Esophagus muscularis mucosa (tissue), 4 donors: ENCODE measurements around the gene PSTPIP2. TPM values are rescaled to one million over a fixed set of nuclear protein-coding genes. Genes with fewer than 3 reads are reported as not detected.

Experiments
- DNase-seq: peaks from one replicate; pipeline ENCODE4 v3.0.0-alpha.2; 2017; ENCODE audit errors: extremely low spot score
- H3K27ac ChIP-seq, 4 donors: fragments of 200-600 bp; sonication (generic); replicated peaks in 1 of 4; 1 replicate in 3 of 4; 2 replicates in 1 of 4; pipeline ENCODE4 v1.5.1; 2016 to 2019; ENCODE audit warnings: mild to moderate bottlenecking in 1 of 4
- H3K27me3 ChIP-seq, 4 donors: fragments of 200-600 bp; sonication (generic); one replicate each; pipeline versions ENCODE4 v1.5.1 to v1.6.0; 2016 to 2019
- H3K36me3 ChIP-seq, 4 donors: fragments of 200-600 bp; sonication (generic); one replicate each; pipeline ENCODE4 v1.5.1; 2016 to 2019
- H3K4me1 ChIP-seq, 4 donors: fragments of 200-600 bp; sonication (generic); one replicate each; pipeline ENCODE4 v1.5.1; 2016 to 2019
- H3K4me3 ChIP-seq, 4 donors: fragments of 200-600 bp; sonication (generic); 1 replicate in 2 of 4; 2 replicates in 2 of 4; pipeline ENCODE4 v1.5.1; 2016 to 2019; ENCODE audit warnings: mild to moderate bottlenecking in 4 of 4, moderate library complexity in 1 of 4
- H3K9me3 ChIP-seq, 4 donors: fragments of 200-600 bp; sonication (generic); 1 replicate in 3 of 4; 2 replicates in 1 of 4; pipeline ENCODE4 v1.5.1; 2016 to 2019
- EP300 ChIP-seq: sonication (generic); formaldehyde crosslinking; IDR thresholded peaks from one replicate; pipeline ENCODE4 v1.6.1; 2017; ENCODE audit warnings: antibody characterized with exemption
- POLR2A ChIP-seq: fragments of 450-650 bp; IDR thresholded peaks from one replicate; pipeline ENCODE4 v1.6.1; 2017; ENCODE audit warnings: antibody characterized with exemption, moderate library complexity, mild to moderate bottlenecking, low read depth
- POLR2AphosphoS5 ChIP-seq, 2 donors: sonication (generic); formaldehyde crosslinking; IDR thresholded peaks; one replicate each; pipeline ENCODE4 v1.6.1; 2017; ENCODE audit warnings: antibody characterized with exemption in 2 of 2
- WGBS: methylation state at CpG from one replicate; pipeline ENCODE4 v1.1.5; 2018; 5-methylcytosine and 5-hydroxymethylcytosine counted together
- intact Hi-C: fragments of 100-400 bp; cut with DNase I; formaldehyde crosslinking; loops from one replicate; pipeline ENCODE4 v1.15.1; 2023
- total RNA-seq, 4 donors: library from RNA; depleted of rRNA; stranded (reverse); fragments of >200 nt; gene quantifications; one replicate each; pipeline versions ENCODE4 v1.1.0 to v1.2.1, GENCODE V29; 2016
- TF ChIP-seq, protein P1 (sequence below), 3 experiments: fragments of 200-600 bp in 2 of 3; fragments of 450-650 bp in 1 of 3; sonication (generic) in 2 of 3; IDR thresholded peaks; one replicate each; pipeline ENCODE4 v1.5.1; 2017 to 2019; ENCODE audit warnings: antibody characterized with exemption in 3 of 3, mild to moderate bottlenecking in 2 of 3, moderate library complexity in 1 of 3

PSTPIP2 gene
- total RNA-seq, 4 donors from 2014 or later = 5.6 to 10.8 (median 7.3) TPM

- 41% methylated on average over 3 of the region's 3 CpGs for WGBS
- Histone ChIP-seq H3K36me3 (no peaks in the 10 kb centered on the region), H3K27me3 (no peaks in the 10 kb centered on the region), H3K4me3 (no peak overlapping the region), H3K27ac (no peak overlapping the region), H3K9me3 (no peaks in the 10 kb centered on the region), H3K4me1 (peaks cover 0 to 10% (median 5%) of the 10 kb centered on the region in 4 donors)
- no peak for DNase-seq
- intact Hi-C loops = no loop called here
- TF ChIP-seq POLR2A = no peak
- TF ChIP-seq POLR2AphosphoS5 (IDR thresholded peaks at IDR 0.05) = no peak
- TF ChIP-seq, protein P1, sequence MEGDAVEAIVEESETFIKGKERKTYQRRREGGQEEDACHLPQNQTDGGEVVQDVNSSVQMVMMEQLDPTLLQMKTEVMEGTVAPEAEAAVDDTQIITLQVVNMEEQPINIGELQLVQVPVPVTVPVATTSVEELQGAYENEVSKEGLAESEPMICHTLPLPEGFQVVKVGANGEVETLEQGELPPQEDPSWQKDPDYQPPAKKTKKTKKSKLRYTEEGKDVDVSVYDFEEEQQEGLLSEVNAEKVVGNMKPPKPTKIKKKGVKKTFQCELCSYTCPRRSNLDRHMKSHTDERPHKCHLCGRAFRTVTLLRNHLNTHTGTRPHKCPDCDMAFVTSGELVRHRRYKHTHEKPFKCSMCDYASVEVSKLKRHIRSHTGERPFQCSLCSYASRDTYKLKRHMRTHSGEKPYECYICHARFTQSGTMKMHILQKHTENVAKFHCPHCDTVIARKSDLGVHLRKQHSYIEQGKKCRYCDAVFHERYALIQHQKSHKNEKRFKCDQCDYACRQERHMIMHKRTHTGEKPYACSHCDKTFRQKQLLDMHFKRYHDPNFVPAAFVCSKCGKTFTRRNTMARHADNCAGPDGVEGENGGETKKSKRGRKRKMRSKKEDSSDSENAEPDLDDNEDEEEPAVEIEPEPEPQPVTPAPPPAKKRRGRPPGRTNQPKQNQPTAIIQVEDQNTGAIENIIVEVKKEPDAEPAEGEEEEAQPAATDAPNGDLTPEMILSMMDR (IDR thresholded peaks at IDR 0.05) = no peak
- no peak for TF ChIP-seq EP300
Observed at GRCh38 chr18:46042571-46043123, 29.4 kb downstream of the PSTPIP2 start.

GRCh38 chr18:46040747-46041104, 31.3 kb downstream of the PSTPIP2 start:
- Histone ChIP-seq H3K27me3 (no peaks in the 10 kb centered on the region), H3K4me3 (no peak overlapping the region), H3K9me3 (no peaks in the 10 kb centered on the region), H3K4me1 (peaks cover 0 to 10% (median 5%) of the 10 kb centered on the region in 4 donors), H3K27ac (no peak overlapping the region), H3K36me3 (no peaks in the 10 kb centered on the region)
- 83% methylated on average over 5 of the region's 5 CpGs for WGBS
- DNase-seq = no peak
- TF ChIP-seq POLR2A = no peak
- TF ChIP-seq EP300 = no peak
- TF ChIP-seq POLR2AphosphoS5 (IDR thresholded peaks at IDR 0.05) = no peak
- TF ChIP-seq, protein P1 (IDR thresholded peaks at IDR 0.05) = no peak
- intact Hi-C loops = no loop called here

DNA sequence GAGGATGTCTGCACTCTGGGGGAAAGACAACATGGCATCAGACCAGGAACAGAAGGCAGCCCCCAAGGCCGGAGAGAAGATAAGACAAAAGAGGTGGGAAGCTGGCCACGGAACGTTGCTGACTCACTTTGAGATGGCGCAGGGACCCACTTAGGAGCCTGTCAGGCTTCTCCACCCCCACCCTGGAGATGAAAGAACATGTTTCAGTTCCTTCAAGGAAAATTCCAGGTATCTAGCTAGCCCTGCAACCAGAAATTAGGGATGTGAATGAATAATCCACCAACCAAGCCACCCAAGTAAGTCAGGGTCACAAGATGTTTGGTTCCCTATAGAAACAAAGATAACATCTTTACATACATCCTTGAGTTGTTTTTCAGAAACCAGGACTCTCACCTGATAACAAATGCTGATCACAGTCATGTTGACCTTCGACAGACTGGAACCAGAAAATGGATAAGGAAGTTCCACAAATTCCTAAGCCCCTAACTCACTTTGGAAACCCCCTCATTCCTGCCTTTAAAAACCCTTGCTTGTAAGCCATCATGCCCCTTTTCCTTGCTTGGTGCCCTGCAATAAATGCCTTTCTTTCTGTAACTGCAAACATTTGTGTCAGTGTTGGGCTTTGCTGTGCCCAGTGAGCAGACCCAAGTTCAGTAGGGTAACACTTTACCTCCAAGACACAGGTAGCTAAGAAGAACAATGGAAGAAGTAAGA, 31.9 kb downstream of the PSTPIP2 start:
- Histone ChIP-seq H3K4me1 (peaks cover 0 to 10% (median 5%) of the 10 kb centered on the region in 4 donors), H3K4me3 (no peak overlapping the region), H3K27ac (no peak overlapping the region), H3K9me3 (no peaks in the 10 kb centered on the region), H3K27me3 (no peaks in the 10 kb centered on the region), H3K36me3 (no peaks in the 10 kb centered on the region)
- intact Hi-C loops = no loop called here
- DNase-seq = no peak
- TF ChIP-seq, protein P1 (IDR thresholded peaks at IDR 0.05) = no peak
- no peak for TF ChIP-seq POLR2A
- no peak for TF ChIP-seq EP300
- TF ChIP-seq POLR2AphosphoS5 (IDR thresholded peaks at IDR 0.05) = no peak
- WGBS = 100% methylated on average over 5 of the region's 5 CpGs

DNA sequence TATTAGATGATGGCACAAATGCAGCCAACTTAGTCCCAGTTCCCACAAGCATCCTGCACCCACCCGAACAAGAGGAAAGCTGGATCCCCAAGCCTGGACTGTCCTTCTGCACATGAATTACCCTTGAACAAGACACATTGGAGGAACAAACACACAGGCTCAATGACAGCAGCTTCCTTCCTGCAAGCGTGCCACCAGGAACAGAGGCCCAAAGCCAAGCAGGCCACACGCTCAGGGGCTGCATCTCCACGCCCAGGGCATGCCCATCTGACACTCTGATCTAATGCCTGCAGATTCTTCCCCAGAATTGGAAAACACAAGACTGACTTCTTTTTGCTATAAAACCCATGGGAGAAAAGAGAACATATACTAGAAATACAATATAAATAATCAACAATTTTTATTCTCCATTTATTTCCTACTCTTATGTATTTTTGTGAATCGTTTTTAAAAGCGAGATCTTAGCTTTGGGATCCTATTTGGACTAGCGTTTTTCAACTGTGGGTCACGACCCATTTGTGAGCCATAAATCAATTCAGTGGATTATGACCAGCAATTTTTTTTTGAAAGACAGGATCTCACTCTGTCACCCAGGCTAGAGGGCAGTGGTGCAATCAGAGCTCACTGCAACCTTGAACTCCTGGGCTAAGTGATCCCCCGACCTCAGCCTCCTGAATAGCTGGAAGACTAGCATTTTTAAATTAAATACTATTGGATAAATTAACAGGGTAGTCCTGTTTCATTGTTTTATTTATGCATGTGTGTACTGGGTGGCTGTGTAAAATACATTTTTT, 34.4 kb downstream of the PSTPIP2 start:
- intact Hi-C loops = no loop called here
- WGBS = 82% methylated on average over 8 of the region's 9 CpGs
- Histone ChIP-seq H3K4me1 (peaks cover 0 to 5% (median 2%) of the 10 kb centered on the region in 4 donors), H3K9me3 (no peaks in the 10 kb centered on the region), H3K27me3 (no peaks in the 10 kb centered on the region), H3K4me3 (no peak overlapping the region), H3K27ac (no peak overlapping the region), H3K36me3 (no peaks in the 10 kb centered on the region)
- DNase-seq = no peak
- TF ChIP-seq POLR2A (no peak), POLR2AphosphoS5 (IDR thresholded peaks at IDR 0.05) (no peak), EP300 (no peak)
- TF ChIP-seq, protein P1 (IDR thresholded peaks at IDR 0.05) = no peak
